CD4-positive, alpha-beta T cell treated with Interleukin-4 for 4 hours (primary cell): Measurements from ENCODE around the gene CLK3.
A peak's percentile ranks its signal among the peaks of the same experiment; 100 is the strongest.
"Not testable (repeated sequence)": the region's sequence is repeated elsewhere in the genome, so short reads cannot be mapped to it uniquely, and the experiment has no call there.

Experiments used
- DNase-seq: peaks from one replicate; pipeline ENCODE4 v3.0.0-alpha.2; 2020

The CLK3 gene

DNA sequence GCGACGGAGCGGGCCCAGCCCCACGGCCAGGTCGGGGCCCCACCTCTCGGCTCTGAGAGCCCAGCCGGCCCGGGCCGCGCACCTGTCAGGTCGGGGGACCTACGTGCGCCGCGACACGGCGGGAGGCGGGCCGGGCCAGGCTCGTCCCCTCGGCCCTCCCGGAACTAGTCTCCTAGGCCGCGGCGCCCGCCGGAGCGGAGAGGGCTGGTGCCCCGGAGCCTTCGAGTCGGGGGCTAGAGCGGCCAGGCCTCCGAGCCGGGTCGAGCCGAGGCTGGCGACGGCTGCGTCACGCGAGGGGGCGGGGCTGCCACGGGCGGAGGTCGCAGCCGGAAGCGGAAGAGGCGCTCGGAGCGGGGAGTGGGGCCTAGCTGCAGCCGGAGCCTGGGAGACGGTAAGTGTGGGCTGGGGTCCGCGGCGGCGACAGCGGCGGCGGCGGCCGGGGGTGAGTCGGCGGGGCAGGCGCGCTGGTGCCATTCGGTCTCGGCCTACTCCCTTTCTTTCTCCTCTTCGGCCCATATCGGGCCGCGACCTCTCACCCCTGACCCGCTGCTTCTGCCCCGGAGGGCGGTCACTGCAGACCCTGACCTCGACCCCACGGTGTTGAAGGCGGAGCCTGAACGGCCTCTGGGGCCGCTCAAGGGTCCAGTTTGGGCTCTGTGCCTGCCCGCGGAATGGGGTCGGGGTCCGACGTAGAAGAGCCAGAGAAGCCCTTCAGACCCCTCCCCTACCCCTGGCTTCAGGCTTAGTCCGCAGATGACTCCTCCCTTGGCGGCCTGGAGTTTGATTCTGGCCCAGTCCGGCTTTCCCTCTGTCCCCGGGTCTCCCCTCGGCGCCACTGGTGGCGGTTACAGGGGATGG is at the start of gene CLK3:
TSS of gene CLK3 (plus strand) at position 329 of the 858 bp plus-strand sequence. CDS start 3,361 bp downstream, outside the sequence.
- peak; percentile 95 for DNase-seq

GRCh38 chr15:74568594-74568993 is 47.0 kb upstream of the CLK3 start:
- no peak for DNase-seq

GRCh38 chr15:74569731-74570070 is 45.9 kb upstream of the CLK3 start:
- no peak for DNase-seq

DNA sequence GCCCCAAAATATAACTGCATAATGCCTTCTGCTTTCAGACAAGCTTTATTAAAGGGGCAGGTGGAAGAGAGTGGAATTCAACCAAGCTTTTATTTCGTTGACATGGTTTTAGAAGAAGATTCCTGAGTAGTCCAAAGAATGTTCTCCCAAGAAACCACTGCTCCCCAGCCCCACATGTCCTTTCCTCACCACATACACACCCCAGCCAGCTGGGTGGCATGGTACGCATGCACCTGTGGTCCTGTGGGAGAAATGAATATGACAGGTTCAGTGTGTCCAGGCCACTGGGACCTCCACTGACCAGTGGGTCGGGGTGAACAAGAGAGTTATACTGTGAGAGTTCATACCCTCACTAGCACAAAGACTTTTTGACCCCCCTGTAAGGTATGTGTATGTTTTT is 44.4 kb upstream of the CLK3 start:
- DNase-seq = no peak

DNA sequence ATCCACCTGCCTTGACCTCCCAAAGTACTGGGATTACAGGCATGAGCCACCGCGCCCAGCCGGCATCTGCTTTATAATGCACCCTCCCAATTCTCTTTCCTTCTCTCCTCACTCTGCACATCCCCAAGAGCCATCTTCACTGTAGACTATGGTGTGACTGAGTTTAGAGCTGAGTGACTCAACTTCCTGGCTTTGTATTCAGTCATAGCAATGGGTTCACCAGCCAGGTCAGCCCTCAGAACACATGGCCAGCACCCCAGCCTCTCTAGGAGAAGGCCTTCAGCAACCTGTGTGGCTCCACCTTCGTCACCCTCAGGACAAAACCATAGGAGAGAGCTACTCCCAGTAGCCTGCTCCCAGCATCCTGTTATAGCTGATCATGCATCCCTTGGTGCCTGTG is 41.6 kb upstream of the CLK3 start:
- no peak for DNase-seq

GRCh38 chr15:74578496-74578994 is 37.1 kb upstream of the CLK3 start:
- DNase-seq = no peak

- DNase-seq = no peak
These were observed 36.6 kb upstream of the CLK3 start for GRCh38 chr15:74579001-74579400.

DNA sequence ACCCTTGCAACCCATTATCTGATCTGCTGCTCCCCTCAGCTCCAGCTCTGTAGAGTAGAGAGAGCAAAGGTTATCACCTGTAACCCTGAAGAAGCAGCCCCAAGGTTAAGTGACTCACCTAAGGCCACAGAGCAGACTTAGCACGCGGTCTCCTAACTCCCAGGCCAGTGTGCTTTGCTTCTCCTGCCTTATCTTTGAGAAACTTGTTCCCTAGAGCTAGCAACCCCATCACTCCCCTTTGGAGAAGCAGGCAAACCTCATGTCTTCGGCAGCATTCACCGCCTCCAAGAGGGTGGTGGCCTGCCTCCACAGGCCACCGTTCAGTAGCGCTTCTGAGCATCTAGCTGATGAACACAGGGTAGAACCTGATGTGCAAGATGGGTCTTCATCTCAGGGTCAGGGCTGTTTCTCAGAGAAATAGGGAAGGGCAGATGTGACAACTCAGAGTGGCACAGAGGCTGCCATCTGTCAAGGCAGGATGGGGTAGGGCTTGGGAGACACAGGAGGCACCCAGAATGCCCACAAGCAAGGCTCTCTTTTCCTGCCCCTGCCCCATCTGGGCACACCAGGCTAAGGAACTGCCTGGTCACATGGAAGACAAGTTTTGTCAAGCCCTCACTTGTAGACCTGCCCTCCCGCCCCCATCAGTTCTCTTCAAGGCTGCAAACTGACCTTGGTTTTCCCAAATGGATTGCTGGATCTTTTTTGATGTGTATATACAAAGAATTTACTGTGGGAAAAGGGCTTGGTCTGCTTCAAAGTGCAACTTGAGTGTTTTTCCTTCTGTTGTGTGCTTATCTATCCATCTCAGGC is 34.9 kb upstream of the CLK3 start:
- no peak for DNase-seq

GRCh38 chr15:74584204-74584603 is 31.4 kb upstream of the CLK3 start:
- no peak for DNase-seq

DNA sequence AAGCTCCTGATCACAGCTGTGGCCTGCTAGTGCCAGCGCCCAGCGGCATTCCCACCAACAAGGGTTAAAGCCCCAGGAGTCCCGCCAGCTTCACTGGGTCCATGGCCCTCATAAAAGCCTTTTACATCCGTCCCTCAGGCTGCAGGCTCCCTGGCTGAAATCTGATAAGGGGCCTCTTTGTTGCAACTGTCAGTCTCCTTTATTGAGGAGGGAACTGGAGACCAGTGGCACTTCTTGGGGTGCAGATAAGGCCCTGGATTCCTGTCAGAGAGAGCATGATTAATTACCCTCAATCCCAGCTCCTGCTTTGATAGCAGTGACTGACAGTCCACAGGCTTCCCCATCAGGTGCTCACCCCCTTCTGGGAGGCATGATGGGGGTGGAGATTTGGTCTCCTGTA is 30.9 kb upstream of the CLK3 start:
- DNase-seq = no peak

DNA sequence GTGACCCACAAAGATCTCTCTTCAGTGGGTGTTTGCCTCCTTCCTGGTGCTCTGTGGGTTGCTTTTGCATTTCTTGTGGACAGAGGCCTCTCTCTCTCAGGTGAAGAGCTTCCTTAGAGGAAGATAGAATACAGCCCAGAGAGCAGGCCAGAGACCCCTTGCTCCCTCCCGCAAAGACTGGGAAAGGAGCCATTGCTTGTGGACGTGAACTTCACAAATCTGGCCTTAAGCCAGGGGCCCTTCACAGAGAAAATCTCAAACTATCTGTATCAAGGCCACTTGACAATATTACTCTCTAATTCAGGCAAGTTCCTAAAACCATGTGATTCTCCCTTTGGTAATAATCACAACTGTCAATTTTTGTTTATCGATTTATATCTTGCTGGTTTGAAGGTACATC is 30.4 kb upstream of the CLK3 start:
- DNase-seq = no peak

- DNase-seq = no peak
These were observed 29.8 kb upstream of the CLK3 start for GRCh38 chr15:74585857-74586256.

- DNase-seq = no peak
These were observed 25.8 kb upstream of the CLK3 start for GRCh38 chr15:74589826-74590225.

DNA sequence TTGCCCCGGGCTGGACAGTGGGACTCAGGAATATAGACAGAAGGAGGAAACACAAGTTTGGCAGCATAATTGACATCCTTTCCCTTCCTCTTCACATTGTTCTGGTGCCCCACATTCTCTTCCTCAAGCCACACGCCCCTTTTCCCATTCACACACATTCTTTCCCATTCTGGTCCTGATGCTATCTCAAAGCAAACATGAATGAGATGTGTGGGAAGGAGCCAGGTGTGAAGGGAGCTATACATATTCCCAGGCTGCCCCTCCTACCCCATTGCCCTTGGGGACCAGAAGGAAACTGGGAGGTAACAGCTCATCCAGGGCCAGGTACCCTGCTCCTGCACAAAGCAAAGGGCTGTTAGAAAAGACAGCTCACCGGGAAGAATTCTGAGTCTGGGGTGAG is 23.4 kb upstream of the CLK3 start:
- no peak for DNase-seq

DNA sequence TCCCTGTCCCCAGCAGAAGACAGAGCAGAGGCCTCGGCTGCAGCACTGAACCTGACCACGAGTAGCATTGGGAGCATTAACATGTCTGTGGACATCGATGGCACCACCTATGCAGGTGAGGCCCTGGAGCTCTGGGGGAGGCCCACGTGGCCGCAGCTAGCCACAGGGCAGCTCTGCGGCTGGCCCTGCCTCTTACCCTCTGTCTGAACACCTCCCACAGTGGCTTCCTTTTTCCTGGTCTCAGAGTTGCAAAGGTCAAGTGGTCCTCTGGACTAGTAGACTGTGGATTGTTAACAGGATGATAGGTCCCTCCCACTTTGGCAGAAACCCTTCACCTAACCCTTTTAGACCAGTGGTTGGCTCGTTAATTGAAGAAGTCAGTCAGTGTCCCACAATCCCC is 22.5 kb upstream of the CLK3 start:
- DNase-seq = no peak

GRCh38 chr15:74594455-74594854 is 21.2 kb upstream of the CLK3 start:
- no peak for DNase-seq

DNA sequence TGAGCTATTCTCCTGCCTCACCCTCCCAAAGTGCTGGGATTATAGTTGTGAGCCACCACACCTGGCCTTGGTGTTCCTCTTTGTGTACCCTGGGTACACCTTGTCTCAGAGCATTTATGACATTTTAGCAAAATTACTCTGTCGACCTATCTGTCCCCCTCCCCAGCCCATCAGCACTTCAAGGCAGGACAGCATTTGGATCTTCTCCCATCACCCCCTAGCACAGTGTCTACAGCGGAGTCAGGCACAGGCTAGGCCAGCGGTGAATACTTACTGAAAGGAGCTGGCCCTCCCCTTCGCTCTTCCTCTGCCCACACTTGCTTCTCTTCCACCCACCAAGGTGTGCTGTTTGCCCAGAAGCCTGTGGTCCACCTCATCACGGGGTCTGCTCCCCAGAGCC is 20.4 kb upstream of the CLK3 start:
- no peak for DNase-seq

GRCh38 chr15:74596736-74597135 is 18.9 kb upstream of the CLK3 start:
- not testable (repeated sequence) for DNase-seq

DNA sequence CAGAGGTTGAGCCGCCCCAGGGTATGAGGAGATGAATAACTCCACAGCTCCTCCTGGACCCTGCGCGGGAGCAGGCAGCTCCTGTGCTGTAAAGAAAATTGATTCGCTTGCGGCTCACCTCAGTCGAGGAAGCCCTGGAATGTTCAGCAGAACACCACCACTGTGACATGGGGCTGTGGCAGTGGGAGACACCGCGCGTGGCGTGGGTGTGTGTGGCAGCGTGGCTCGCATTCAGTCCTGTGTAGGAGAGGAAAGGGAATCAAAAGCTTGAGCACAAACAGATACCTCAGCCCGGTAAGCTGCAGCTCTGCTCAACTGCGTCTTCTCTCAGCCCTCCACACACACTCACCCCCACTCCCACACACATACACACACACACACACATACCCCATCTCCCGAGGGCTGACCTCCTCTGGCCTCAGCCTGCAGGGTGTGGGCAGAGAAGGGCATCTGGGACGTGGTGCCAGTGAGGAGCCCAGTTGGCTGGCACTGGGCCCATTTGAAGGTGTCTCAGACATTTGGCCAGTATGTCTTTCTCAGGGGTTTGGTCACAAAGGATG is 18.4 kb upstream of the CLK3 start:
- not testable (repeated sequence) for DNase-seq

DNA sequence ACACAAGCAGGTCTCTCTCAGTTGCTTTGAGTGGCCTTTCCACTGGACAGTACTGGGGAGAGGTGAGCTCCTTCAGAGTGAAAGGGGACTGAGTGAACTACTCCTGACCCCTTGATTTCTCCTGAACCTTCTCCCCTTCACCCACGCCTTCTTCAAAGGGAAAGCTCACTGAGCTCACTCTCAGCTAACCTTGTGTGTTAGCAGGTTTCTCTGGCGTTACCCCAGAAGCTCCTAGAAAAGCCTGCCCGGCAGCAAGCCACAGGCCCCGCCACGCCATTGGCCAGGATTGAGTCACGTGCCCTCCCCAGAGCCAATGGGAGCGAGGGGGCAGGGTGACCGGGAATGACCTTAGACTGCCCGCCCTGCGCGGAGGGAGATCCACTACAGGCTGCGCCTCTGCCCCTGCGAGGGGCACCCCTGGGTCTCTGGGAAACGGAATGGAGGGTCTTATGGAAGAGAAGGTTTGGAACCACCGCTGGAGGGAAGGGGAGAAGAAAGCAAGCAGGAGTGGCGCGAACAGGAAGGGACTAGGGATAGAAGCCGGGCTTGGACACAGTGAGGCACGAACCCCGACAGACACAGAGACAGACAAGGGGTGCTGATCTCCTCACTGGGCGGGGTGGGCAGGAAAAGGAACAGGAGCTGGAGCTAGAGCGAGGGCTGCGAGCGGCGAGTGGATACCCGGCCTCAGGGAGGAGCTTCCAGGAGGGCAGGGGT is 17.4 kb upstream of the CLK3 start:
- DNase-seq = peak; percentile 87

DNA sequence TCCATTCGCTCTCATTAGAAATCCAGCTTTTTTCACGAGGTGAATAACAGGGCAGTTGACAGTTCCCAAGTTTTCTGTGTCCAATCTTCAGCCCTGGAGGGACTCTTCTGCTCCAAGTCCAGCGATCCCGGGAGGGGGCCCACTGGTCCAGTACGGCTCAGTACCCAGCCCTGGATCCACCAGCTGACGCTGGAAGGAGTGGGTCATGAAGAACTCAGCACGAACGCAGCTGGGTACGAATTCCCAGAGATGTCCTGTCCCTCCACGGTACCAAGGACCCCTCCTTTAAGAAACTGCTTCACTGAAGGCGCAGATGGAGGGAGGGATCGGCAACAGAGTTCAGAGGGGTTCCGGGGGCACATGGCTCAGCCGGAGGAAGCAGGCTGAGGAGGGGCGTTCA is 16.5 kb upstream of the CLK3 start:
- DNase-seq = no peak

- no peak for DNase-seq
These were observed 12.4 kb upstream of the CLK3 start for GRCh38 chr15:74603026-74603788.
